Nephron (organoid): ENCODE measurements around the gene CHM.

Source experiments
- H3K27ac Mint-ChIP-seq, 3 experiments: 2 replicates each; pipeline ENCODE4 v1.8.0; 2020; ENCODE audit warnings: mixed read lengths in 3 of 3, mild to moderate bottlenecking in 2 of 3, moderate library complexity in 1 of 3
- H3K27me3 Mint-ChIP-seq: 2 replicates; pipeline ENCODE4 v1.8.0; 2021; ENCODE audit warnings: low read depth, mild to moderate bottlenecking, moderate library complexity, mixed read lengths
- H3K36me3 Mint-ChIP-seq: 2 replicates; pipeline ENCODE4 v1.8.0; 2020; ENCODE audit warnings: low read depth, mixed read lengths
- H3K4me1 Mint-ChIP-seq: 2 replicates; pipeline ENCODE4 v1.8.0; 2020; ENCODE audit warnings: mixed read lengths
- H3K4me3 Mint-ChIP-seq, 3 experiments: 2 replicates each; pipeline ENCODE4 v1.8.0; 2020; ENCODE audit warnings: mild to moderate bottlenecking in 3 of 3, mixed read lengths in 3 of 3, moderate library complexity in 2 of 3
- H3K9me3 Mint-ChIP-seq: 2 replicates; pipeline ENCODE4 v1.8.0; 2020; ENCODE audit warnings: mixed read lengths
- CTCF ChIP-seq, 3 experiments: fragments of 200-600 bp; sonication (generic); IDR thresholded peaks; one replicate each; pipeline ENCODE4 v1.5.0; 2021; ENCODE audit warnings: antibody characterized with exemption in 3 of 3; ENCODE audit not compliant: unreplicated experiment in 3 of 3

The CHM gene

DNA sequence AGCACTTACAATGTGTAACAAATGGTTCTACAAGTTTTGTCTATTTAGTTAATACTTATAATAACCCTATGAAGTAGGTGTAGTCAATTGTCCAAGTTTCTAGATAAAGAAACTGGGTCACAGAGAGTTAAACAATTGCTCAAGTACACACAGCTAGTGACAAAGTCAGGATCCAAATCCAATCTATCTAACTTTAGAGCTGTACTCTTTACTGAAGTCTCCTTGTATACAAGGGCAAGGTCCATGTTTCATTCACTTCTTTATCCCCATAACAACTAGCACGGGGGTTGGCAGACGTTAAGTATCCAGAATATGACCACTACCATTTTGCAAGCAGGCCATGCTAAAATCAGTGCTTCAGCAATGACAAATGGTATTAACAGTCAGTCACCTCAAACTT, 141.0 kb downstream of the CHM start:
- Mint-ChIP-seq H3K9me3 (no peaks in the 10 kb centered on the region), H3K4me3 (no peak overlapping the region)
- TF ChIP-seq CTCF (IDR thresholded peaks at IDR 0.05; ENCODE audit: unreplicated experiment in 3 of 3) = no peak

DNA sequence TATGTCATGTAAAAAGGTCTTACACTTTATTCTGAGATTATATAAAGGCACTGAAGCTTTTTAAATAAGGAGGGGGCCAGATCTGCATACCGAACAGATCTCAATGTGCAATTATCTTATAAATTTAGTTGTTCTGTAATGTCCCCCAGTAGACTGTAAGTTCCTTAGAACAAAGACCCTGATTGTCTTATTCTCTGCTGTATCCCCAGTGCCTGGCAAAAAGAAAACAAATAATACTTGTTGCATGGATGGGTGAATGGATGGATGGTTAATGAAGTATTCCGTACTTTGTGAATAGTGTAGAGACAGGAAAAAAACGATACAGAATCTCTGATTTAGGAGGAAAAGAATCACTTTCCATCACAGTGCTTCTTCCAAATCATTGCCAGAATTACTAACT, 141.5 kb downstream of the CHM start:
- peaks cover 16% of the 10 kb centered on the region for H3K4me1 Mint-ChIP-seq
- H3K27ac Mint-ChIP-seq = no peak overlapping the region
- H3K36me3 Mint-ChIP-seq = peaks cover 14% of the 10 kb centered on the region
- TF ChIP-seq CTCF (IDR thresholded peaks at IDR 0.05; ENCODE audit: unreplicated experiment in 3 of 3) = no peak
- H3K9me3 Mint-ChIP-seq = no peaks in the 10 kb centered on the region
- H3K27me3 Mint-ChIP-seq = no peaks in the 10 kb centered on the region
- no peak overlapping the region for H3K4me3 Mint-ChIP-seq

More for the DNA sequence above, 141.0 kb downstream of the CHM start:
- H3K27me3 Mint-ChIP-seq = no peaks in the 10 kb centered on the region
- H3K36me3 Mint-ChIP-seq = peaks cover 15% of the 10 kb centered on the region
- H3K4me1 Mint-ChIP-seq = peaks cover 16% of the 10 kb centered on the region
- H3K27ac Mint-ChIP-seq = no peak overlapping the region

DNA sequence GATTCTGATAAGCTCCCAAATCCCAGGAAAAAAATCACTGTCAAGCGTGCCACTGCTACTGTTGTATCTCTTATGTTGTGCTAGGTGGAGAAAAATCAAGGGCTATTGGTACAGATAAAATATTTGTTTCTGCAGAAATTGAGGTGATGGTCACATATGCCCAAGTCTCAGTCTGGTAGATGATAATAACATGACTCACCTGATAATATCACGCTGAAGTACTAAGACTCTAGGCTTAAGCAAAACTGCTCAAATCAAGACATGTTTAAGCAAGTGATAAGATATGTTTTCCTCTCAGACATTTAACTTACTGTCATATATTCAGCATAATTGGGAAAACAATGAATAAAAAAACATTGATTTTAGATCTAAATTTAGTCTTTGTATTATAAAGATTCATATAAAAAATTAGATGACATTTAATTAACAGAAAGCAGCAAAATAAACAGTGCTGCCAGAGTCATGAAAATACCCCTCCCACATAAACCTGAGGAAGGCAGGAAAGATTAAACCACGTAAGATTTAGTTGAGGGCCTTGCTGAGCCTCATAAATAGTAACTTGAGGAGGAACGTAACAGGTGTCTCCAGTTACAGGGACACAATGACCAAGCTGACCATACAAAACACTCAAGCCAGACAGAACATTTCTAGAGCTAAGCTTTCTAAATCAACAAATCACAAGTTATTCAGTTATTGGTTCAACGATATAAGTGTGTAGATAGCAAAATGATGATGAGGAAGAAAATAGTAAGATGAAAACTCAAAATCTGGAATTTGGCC, 143.5 kb downstream of the CHM start:
- H3K27me3 Mint-ChIP-seq = no peaks in the 10 kb centered on the region
- TF ChIP-seq CTCF (IDR thresholded peaks at IDR 0.05; ENCODE audit: unreplicated experiment in 3 of 3) = no peak
- no peak overlapping the region for H3K4me3 Mint-ChIP-seq
- H3K4me1 Mint-ChIP-seq = peaks cover 16% of the 10 kb centered on the region
- H3K9me3 Mint-ChIP-seq = no peaks in the 10 kb centered on the region
- peaks cover 14% of the 10 kb centered on the region for H3K36me3 Mint-ChIP-seq
- H3K27ac Mint-ChIP-seq = peak overlapping the region; percentile 31 to 59 (median 56)

- peaks cover 45% of the 10 kb centered on the region for H3K36me3 Mint-ChIP-seq
- H3K4me1 Mint-ChIP-seq = peaks cover 2% of the 10 kb centered on the region
- no peaks in the 10 kb centered on the region for H3K9me3 Mint-ChIP-seq
- H3K27ac Mint-ChIP-seq = no peak overlapping the region
- H3K4me3 Mint-ChIP-seq = no peak overlapping the region
- no peak for TF ChIP-seq CTCF (IDR thresholded peaks at IDR 0.05; ENCODE audit: unreplicated experiment in 3 of 3)
- no peaks in the 10 kb centered on the region for H3K27me3 Mint-ChIP-seq
These were observed 149.8 kb downstream of the CHM start for GRCh38 chrX:85897362-85898126.

- H3K36me3 Mint-ChIP-seq = peaks cover 23% of the 10 kb centered on the region
- TF ChIP-seq CTCF (IDR thresholded peaks at IDR 0.05; ENCODE audit: unreplicated experiment in 3 of 3) = no peak
- no peak overlapping the region for H3K27ac Mint-ChIP-seq
- no peaks in the 10 kb centered on the region for H3K4me1 Mint-ChIP-seq
- H3K27me3 Mint-ChIP-seq = no peaks in the 10 kb centered on the region
- H3K4me3 Mint-ChIP-seq = no peak overlapping the region
- peaks cover 9% of the 10 kb centered on the region for H3K9me3 Mint-ChIP-seq
These were observed 164.8 kb downstream of the CHM start for GRCh38 chrX:85882601-85883000.
